Mammary microvascular endothelial cell (primary cell): ENCODE measurements around the gene DMBX1. TPM values are rescaled to one million over a fixed set of nuclear protein-coding genes. Genes with fewer than 3 reads are reported as not detected.

Experiments used
- total RNA-seq: library from RNA; depleted of rRNA; stranded (reverse); fragments of >200 nt; gene quantifications from 2 replicates; pipeline ENCODE4 v1.2.3, GENCODE V29; 2015

DMBX1 gene
- total RNA-seq: not detected in 2 replicates

GRCh38 chr1:46489638-46490405, at the start of gene DMBX1:
Gene DMBX1, plus strand, starts transcription at chr1:46489836. Its CDS starts 17,175 bp downstream, at chr1:46507011.

Other genes with a start within 250 kb of the DMBX1 start
- 10.8 and 14.1 TPM in 2 replicates for gene RAD54L, start 242.1 kb upstream of the DMBX1 start, total RNA-seq
- gene LRRC41, start 186.2 kb upstream of the DMBX1 start, total RNA-seq: 59.6 and 66.9 TPM in 2 replicates
- gene UQCRH, start 186.1 kb upstream of the DMBX1 start, total RNA-seq: 475 and 523 TPM in 2 replicates
- 12.7 and 24.8 TPM in 2 replicates for gene NSUN4, start 149.0 kb upstream of the DMBX1 start, total RNA-seq
- gene FAAH, start 95.5 kb upstream of the DMBX1 start, total RNA-seq: 0.30 and 0.53 TPM in 2 replicates
- not detected in 2 replicates for gene KNCN, start 61.8 kb downstream of the DMBX1 start, total RNA-seq
- gene MKNK1, start 114.4 kb downstream of the DMBX1 start, total RNA-seq: 14.3 and 15.8 TPM in 2 replicates
- gene MOB3C, start 127.0 kb downstream of the DMBX1 start, total RNA-seq: 6.3 and 7.6 TPM in 2 replicates
- 31.9 and 33.8 TPM in 2 replicates for gene ATPAF1, start 178.5 kb downstream of the DMBX1 start, total RNA-seq
- not detected in 2 replicates for gene TEX38, start 182.0 kb downstream of the DMBX1 start, total RNA-seq
- 56.5 and 65.6 TPM in 2 replicates for gene EFCAB14, start 229.3 kb downstream of the DMBX1 start, total RNA-seq